PC-3 (cell line): ENCODE results near the gene GNAZ. TPM values are rescaled to one million over a fixed set of nuclear protein-coding genes. Genes with fewer than 3 reads are reported as not detected.

Source experiments
- ATAC-seq: fragments of 200-7000 bp; cut with Tn5 transposase; 2 replicates; pipeline ENCODE4 v1.9.1; 2020; ENCODE audit warnings: mild to moderate bottlenecking, moderate library complexity
- BruUV-seq: library from RNA; stranded (reverse); fragments of 400-500 nt; replicated peaks from 2 replicates; lab custom pipeline; 2021; lab: Mats Ljungman, UMichigan
- CTCF ChIA-PET: fragments of 300-600 bp; sonication (Branson Sonifier 250); formaldehyde crosslinking; loops from one replicate; lab custom pipeline; 2022; ENCODE audit warnings: antibody characterized with exemption; lab: Charles Lee
- POLR2A ChIA-PET: fragments of 300-600 bp; sonication (Branson Sonifier 250); formaldehyde crosslinking; loops from one replicate; lab custom pipeline; 2022; ENCODE audit warnings: antibody characterized with exemption; ENCODE audit not compliant: unreplicated experiment; lab: Charles Lee
- DNase-seq: peaks from one replicate; pipeline ENCODE4 v3.0.0-alpha.2; 2015
- H2AFZ ChIP-seq: fragments of 300-600 bp; sonication (generic); 2 replicates; pipeline ENCODE4 v1.6.0; 2016; ENCODE audit warnings: antibody characterized with exemption, low read length
- H3F3A ChIP-seq: fragments of 300-600 bp; sonication (generic); one replicate; pipeline ENCODE4 v1.6.0; 2017; ENCODE audit warnings: antibody characterized with exemption, low read length, control low read depth, mild to moderate bottlenecking; ENCODE audit not compliant: unreplicated experiment
- H3K27ac ChIP-seq: fragments of 300-600 bp; sonication (generic); 2 replicates; pipeline ENCODE4 v1.5.1; 2016; ENCODE audit warnings: mild to moderate bottlenecking, low read length
- H3K27me3 ChIP-seq: fragments of 300-600 bp; sonication (generic); 2 replicates; pipeline ENCODE4 v1.6.1; 2016; ENCODE audit warnings: low read length, mixed read lengths
- H3K36me3 ChIP-seq: fragments of 300-600 bp; sonication (generic); 2 replicates; pipeline ENCODE4 v1.6.1; 2016; ENCODE audit warnings: low read depth, mixed run types, low read length, mixed read lengths
- H3K4me1 ChIP-seq: fragments of 300-600 bp; sonication (generic); 2 replicates; pipeline ENCODE4 v1.5.1; 2016; ENCODE audit warnings: low read length; ENCODE audit not compliant: insufficient read depth
- H3K4me2 ChIP-seq: fragments of 300-600 bp; sonication (generic); 2 replicates; pipeline ENCODE4 v1.6.0; 2016; ENCODE audit warnings: low read length
- H3K4me3 ChIP-seq: fragments of 300-600 bp; sonication (generic); 2 replicates; pipeline ENCODE4 v1.5.1; 2016; ENCODE audit warnings: mild to moderate bottlenecking, low read length, mixed read lengths
- H3K79me2 ChIP-seq: fragments of 300-600 bp; sonication (generic); 2 replicates; pipeline ENCODE4 v1.6.1; 2017; ENCODE audit warnings: low read length, mixed read lengths
- H3K9ac ChIP-seq: fragments of 300-600 bp; sonication (generic); 2 replicates; pipeline ENCODE4 v1.6.0; 2016; ENCODE audit warnings: mild to moderate bottlenecking, low read length
- H3K9me2 ChIP-seq: fragments of 300-600 bp; sonication (generic); replicated peaks from 2 replicates; pipeline ENCODE4 v1.6.1; 2016; ENCODE audit warnings: mixed run types, low read length, mixed read lengths
- H3K9me3 ChIP-seq: fragments of 300-600 bp; sonication (generic); 2 replicates; pipeline ENCODE4 v1.6.1; 2016; ENCODE audit warnings: low read length, mixed read lengths
- H4K20me1 ChIP-seq: fragments of 300-600 bp; sonication (generic); 2 replicates; pipeline ENCODE4 v1.6.1; 2016; ENCODE audit warnings: low read length, mixed read lengths
- EZH2 ChIP-seq: fragments of 300-600 bp; sonication (generic); IDR thresholded peaks from one replicate; pipeline ENCODE4 v1.6.1; 2017; ENCODE audit warnings: antibody characterized with exemption, mild to moderate bottlenecking, low read length; ENCODE audit not compliant: unreplicated experiment
- EZH2phosphoT487 ChIP-seq: fragments of 300-600 bp; sonication (generic); IDR thresholded peaks from 2 replicates; pipeline ENCODE4 v1.6.1; 2018; ENCODE audit warnings: mild to moderate bottlenecking, antibody characterized with exemption, low read length, borderline replicate concordance
- intact Hi-C: fragments of 100-400 bp; cut with micrococcal nuclease; formaldehyde crosslinking; loops from 2 replicates; pipeline ENCODE4 v1.9.0; 2023
- total RNA-seq: library from RNA; depleted of rRNA; stranded (reverse); fragments of >200 nt; gene quantifications from 2 replicates; pipeline ENCODE4 v1.2.3, GENCODE V29; 2014
- TF ChIP-seq, protein P1 (sequence below): fragments of 300-600 bp; sonication (generic); conservative IDR thresholded peaks from 2 replicates; pipeline ENCODE4 v1.5.1; 2017; ENCODE audit warnings: antibody characterized with exemption, low read depth, mild to moderate bottlenecking, low read length

Gene GNAZ
- total RNA-seq, 1 experiment from 2014 or later = 14.4 TPM

DNA sequence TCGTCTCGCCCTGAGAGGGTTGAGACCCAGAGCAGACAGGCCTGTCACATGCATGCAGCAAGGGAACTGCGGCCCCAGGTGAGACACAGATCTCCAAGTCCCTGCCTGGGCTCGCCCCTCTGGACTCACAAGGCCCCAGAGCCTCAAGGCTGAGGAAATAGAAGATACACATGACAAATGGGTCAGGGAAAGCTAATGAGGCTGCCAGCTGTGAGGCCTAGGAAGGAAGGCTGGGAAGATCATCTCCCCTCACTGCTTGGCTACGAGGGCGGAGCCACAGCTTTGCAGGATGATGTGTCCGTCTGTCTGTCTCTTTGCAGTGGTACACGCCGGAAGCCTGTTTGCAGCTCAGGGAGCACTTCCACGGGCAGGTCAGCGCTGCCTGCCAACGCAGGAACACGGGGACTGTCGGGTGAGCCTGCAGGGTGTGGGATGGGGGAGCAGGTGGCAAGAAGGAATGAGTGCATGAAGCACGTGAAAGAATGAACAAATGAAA is 79.5 kb downstream of the GNAZ start:
- H3K9me2 ChIP-seq = no peaks in the 10 kb centered on the region
- CTCF ChIA-PET = no interaction called here
- intact Hi-C loops = no loop called here
- H3K79me2 ChIP-seq = no peaks in the 10 kb centered on the region
- TF ChIP-seq, protein P1, sequence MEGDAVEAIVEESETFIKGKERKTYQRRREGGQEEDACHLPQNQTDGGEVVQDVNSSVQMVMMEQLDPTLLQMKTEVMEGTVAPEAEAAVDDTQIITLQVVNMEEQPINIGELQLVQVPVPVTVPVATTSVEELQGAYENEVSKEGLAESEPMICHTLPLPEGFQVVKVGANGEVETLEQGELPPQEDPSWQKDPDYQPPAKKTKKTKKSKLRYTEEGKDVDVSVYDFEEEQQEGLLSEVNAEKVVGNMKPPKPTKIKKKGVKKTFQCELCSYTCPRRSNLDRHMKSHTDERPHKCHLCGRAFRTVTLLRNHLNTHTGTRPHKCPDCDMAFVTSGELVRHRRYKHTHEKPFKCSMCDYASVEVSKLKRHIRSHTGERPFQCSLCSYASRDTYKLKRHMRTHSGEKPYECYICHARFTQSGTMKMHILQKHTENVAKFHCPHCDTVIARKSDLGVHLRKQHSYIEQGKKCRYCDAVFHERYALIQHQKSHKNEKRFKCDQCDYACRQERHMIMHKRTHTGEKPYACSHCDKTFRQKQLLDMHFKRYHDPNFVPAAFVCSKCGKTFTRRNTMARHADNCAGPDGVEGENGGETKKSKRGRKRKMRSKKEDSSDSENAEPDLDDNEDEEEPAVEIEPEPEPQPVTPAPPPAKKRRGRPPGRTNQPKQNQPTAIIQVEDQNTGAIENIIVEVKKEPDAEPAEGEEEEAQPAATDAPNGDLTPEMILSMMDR = no peak
- no peak for TF ChIP-seq EZH2phosphoT487
- no peak for TF ChIP-seq EZH2
- no peaks in the 10 kb centered on the region for H3K27me3 ChIP-seq
- H3F3A ChIP-seq = no peaks in the 10 kb centered on the region
- H3K4me2 ChIP-seq = no peak overlapping the region
- no peaks in the 10 kb centered on the region for H3K36me3 ChIP-seq
- H2AFZ ChIP-seq = no peak overlapping the region
- BruUV-seq = no TSS peak
- no peaks in the 10 kb centered on the region for H3K9me3 ChIP-seq
- H3K27ac ChIP-seq = no peak overlapping the region
- no peak for DNase-seq
- H3K4me3 ChIP-seq = no peak overlapping the region
- no peak overlapping the region for H3K9ac ChIP-seq
- no peaks in the 10 kb centered on the region for H4K20me1 ChIP-seq
- H3K4me1 ChIP-seq = peaks cover 30% of the 10 kb centered on the region
- ATAC-seq = no peak
- POLR2A ChIA-PET = no interaction called here

- Histone ChIP-seq H3K27me3 (no peaks in the 10 kb centered on the region), H3K79me2 (no peaks in the 10 kb centered on the region), H3K9me2 (no peaks in the 10 kb centered on the region), H3K27ac (no peak overlapping the region), H3F3A (no peaks in the 10 kb centered on the region), H3K4me2 (no peak overlapping the region), H3K36me3 (no peaks in the 10 kb centered on the region), H3K4me3 (no peak overlapping the region), H3K9ac (no peak overlapping the region), H2AFZ (no peak overlapping the region), H3K9me3 (no peaks in the 10 kb centered on the region), H3K4me1 (peaks cover 25% of the 10 kb centered on the region), H4K20me1 (no peaks in the 10 kb centered on the region)
- POLR2A ChIA-PET = no interaction called here
- no TSS peak for BruUV-seq
- TF ChIP-seq EZH2 (no peak), EZH2phosphoT487 (no peak)
- TF ChIP-seq, protein P1 = no peak
- intact Hi-C loops = no loop called here
- ATAC-seq (no peak), DNase-seq (no peak)
- CTCF ChIA-PET = no interaction called here
These were observed 80.4 kb downstream of the GNAZ start for GRCh38 chr22:23150762-23151161.

DNA sequence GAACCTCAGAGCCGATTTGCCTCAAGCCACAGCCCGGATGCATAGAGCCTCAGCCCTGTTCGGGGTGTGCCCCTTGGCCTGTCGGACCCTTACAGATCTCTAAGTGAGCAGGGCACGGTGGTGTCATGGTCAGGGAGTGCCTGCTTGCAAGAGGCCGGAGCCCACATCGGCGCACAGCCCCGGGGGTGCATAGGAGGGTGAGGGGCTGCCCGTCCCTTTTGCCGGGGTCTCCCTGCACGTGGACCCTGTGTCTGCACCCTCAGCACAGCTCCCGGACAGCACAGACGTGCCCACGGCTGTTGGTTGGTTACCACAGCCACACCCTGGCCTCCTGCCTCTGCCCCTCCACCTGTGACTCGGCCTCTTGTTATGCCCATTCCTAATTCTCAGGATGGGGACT is 81.5 kb downstream of the GNAZ start:
- Histone ChIP-seq H3K36me3 (no peaks in the 10 kb centered on the region), H3K27me3 (no peaks in the 10 kb centered on the region), H3K4me2 (no peak overlapping the region), H2AFZ (no peak overlapping the region), H3K9me3 (no peaks in the 10 kb centered on the region), H3K79me2 (no peaks in the 10 kb centered on the region), H3K27ac (no peak overlapping the region), H3K4me3 (no peak overlapping the region), H3K4me1 (peaks cover 21% of the 10 kb centered on the region), H3F3A (no peaks in the 10 kb centered on the region), H3K9ac (no peak overlapping the region), H4K20me1 (no peaks in the 10 kb centered on the region), H3K9me2 (no peaks in the 10 kb centered on the region)
- ChIA-PET CTCF (no interaction called here), POLR2A (no interaction called here)
- intact Hi-C loops = no loop called here
- DNase-seq (peak; percentile 30), ATAC-seq (no peak)
- TF ChIP-seq EZH2 (no peak), EZH2phosphoT487 (no peak)
- TF ChIP-seq, protein P1 = no peak
- no TSS peak for BruUV-seq
